Keratinocyte (primary cell): Measurements from ENCODE around the gene RIOK2. TPM values are rescaled to one million over a fixed set of nuclear protein-coding genes. Genes with fewer than 3 reads are reported as not detected.
"Not testable (repeated sequence)": the region's sequence is repeated elsewhere in the genome, so short reads cannot be mapped to it uniquely, and the experiment has no call there.

Experiments used
- DNase-seq: peaks from one replicate; pipeline ENCODE4 v3.0.0-alpha.2; 2011; ENCODE audit warnings: low read depth, missing footprints, low spot score
- FAIRE-seq: peaks from 2 replicates; lab custom pipeline; 2011; peaks lifted over from hg19 to GRCh38; lab: Jason Lieb, UNC
- H2AFZ ChIP-seq: 2 replicates; pipeline ENCODE4 v1.6.0; 2012; ENCODE audit warnings: low read length, control low read depth, inconsistent platforms; ENCODE audit not compliant: control insufficient read depth
- H3K27ac ChIP-seq: 2 replicates; pipeline ENCODE4 v1.5.1; 2011; ENCODE audit warnings: low read length; ENCODE audit not compliant: control insufficient read depth, insufficient read depth
- H3K27me3 ChIP-seq: 3 replicates; pipeline ENCODE4 v1.6.0; 2011; ENCODE audit warnings: low read length; ENCODE audit not compliant: control insufficient read depth, insufficient read depth; ENCODE audit errors: extremely low read depth
- H3K36me3 ChIP-seq, 2 experiments: 2 replicates in 1 of 2; 3 replicates in 1 of 2; pipeline ENCODE4 v1.5.1; 2011; ENCODE audit warnings: low read length in 2 of 2, mild to moderate bottlenecking in 1 of 2; ENCODE audit not compliant: control insufficient read depth in 2 of 2, insufficient read depth in 2 of 2; ENCODE audit errors: extremely low read depth in 1 of 2
- H3K4me1 ChIP-seq: 3 replicates; pipeline ENCODE4 v1.5.1; 2011; ENCODE audit warnings: low read length; ENCODE audit not compliant: control insufficient read depth, insufficient read depth; ENCODE audit errors: extremely low read depth
- H3K4me2 ChIP-seq: 3 replicates; pipeline ENCODE4 v1.6.0; 2011; ENCODE audit warnings: low read depth, low read length; ENCODE audit not compliant: control insufficient read depth, insufficient read depth; ENCODE audit errors: extremely low read depth
- H3K4me3 ChIP-seq, 3 experiments: fragments of 200-600 bp in 1 of 3; sonication (generic) in 1 of 3; 2 replicates in 2 of 3; 3 replicates in 1 of 3; pipeline ENCODE4 v1.5.1; 2011 to 2016; ENCODE audit warnings: low read length in 3 of 3, mild to moderate bottlenecking in 3 of 3, control low read depth in 2 of 3, inconsistent platforms in 1 of 3, low read depth in 1 of 3, mixed read lengths in 1 of 3, mixed run types in 1 of 3, moderate library complexity in 1 of 3; ENCODE audit not compliant: control insufficient read depth in 2 of 3, insufficient read depth in 2 of 3; ENCODE audit errors: extremely low read depth in 1 of 3
- H3K79me2 ChIP-seq: 2 replicates; pipeline ENCODE4 v1.6.0; 2012; ENCODE audit warnings: low read length; ENCODE audit not compliant: control insufficient read depth, insufficient read depth
- H3K9ac ChIP-seq: 3 replicates; pipeline ENCODE4 v1.6.0; 2011; ENCODE audit warnings: low read length; ENCODE audit not compliant: control insufficient read depth, insufficient read depth; ENCODE audit errors: extremely low read depth
- H3K9me1 ChIP-seq: 3 replicates; pipeline ENCODE4 v1.6.0; 2011; ENCODE audit warnings: low read length; ENCODE audit not compliant: control insufficient read depth, insufficient read depth; ENCODE audit errors: extremely low read depth
- H3K9me3 ChIP-seq: 2 replicates; pipeline ENCODE4 v1.5.1; 2012; ENCODE audit warnings: low read depth, low read length; ENCODE audit not compliant: control insufficient read depth
- H4K20me1 ChIP-seq: 3 replicates; pipeline ENCODE4 v1.6.0; 2011; ENCODE audit warnings: low read length; ENCODE audit not compliant: control insufficient read depth, insufficient read depth; ENCODE audit errors: extremely low read depth
- CTCF ChIP-seq, 3 experiments: IDR thresholded peaks in 1 of 3; conservative IDR thresholded peaks in 1 of 3; optimal IDR thresholded peaks in 1 of 3; 2 replicates in 2 of 3; 3 replicates in 1 of 3; pipeline versions ENCODE3 to v1.5.1; 2011; ENCODE audit warnings: low read length in 3 of 3, mild to moderate bottlenecking in 3 of 3, moderate library complexity in 2 of 3, control low read depth in 1 of 3, inconsistent platforms in 1 of 3; ENCODE audit not compliant: insufficient read depth in 2 of 3; ENCODE audit errors: extremely low read depth in 1 of 3
- EZH2 ChIP-seq: IDR thresholded peaks from one replicate; pipeline ENCODE4 v1.6.1; 2012; ENCODE audit warnings: inconsistent platforms, mild to moderate bottlenecking, low read length, moderate library complexity
- dilution Hi-C: fragments of 300-500 bp; cut with MboI; formaldehyde crosslinking; loops from one replicate; pipeline ENCODE4 v1.7.0; 2020; ENCODE audit warnings: low sequenced_read_pairs; ENCODE audit not compliant: extremely low pct_ligation_motif_present
- polyA plus RNA-seq, 5 experiments: library from polyadenylated mRNA; depleted of rRNA in 3 of 5; stranded (reverse) in 3 of 5; stranded (forward) in 1 of 5; unstranded in 1 of 5; fragments of >200 nt; gene quantifications; 1 replicate in 1 of 5; 2 replicates in 3 of 5; 3 replicates in 1 of 5; pipeline versions ENCODE4 v1.2.1 to v1.2.3, GENCODE V29; 2011 to 2012; ENCODE audit warnings: missing spikeins in 2 of 5, low read depth in 1 of 5, low replicate concordance in 1 of 5

Gene RIOK2
- polyA plus RNA-seq, 1 donor (not counting 4 experiments of a cell fraction or from before 2014, with no cell fraction given), result 34.5 TPM

GRCh38 chr5:97141031-97141430 lies 42.0 kb downstream of the RIOK2 start:
- no peak overlapping the region for H3K27ac ChIP-seq
- H3K4me1 ChIP-seq, result no peaks in the 10 kb centered on the region
- no peak overlapping the region for H3K4me2 ChIP-seq
- DNase-seq, result no peak
- FAIRE-seq, result no peak
- no peak overlapping the region for H3K4me3 ChIP-seq
- H3K9me3 ChIP-seq, result no peaks in the 10 kb centered on the region
- H3K79me2 ChIP-seq, result no peaks in the 10 kb centered on the region
- H3K27me3 ChIP-seq, result peaks cover 8% of the 10 kb centered on the region
- H3K36me3 ChIP-seq, result no peaks in the 10 kb centered on the region
- H2AFZ ChIP-seq, result no peak overlapping the region
- dilution Hi-C loops, result no loop called here
- H3K9ac ChIP-seq, result no peak overlapping the region
- H4K20me1 ChIP-seq, result no peaks in the 10 kb centered on the region
- TF ChIP-seq CTCF (optimal IDR thresholded peaks at IDR 0.05 in 1 of 3, IDR thresholded peaks at IDR 0.05 in 1 of 3, conservative IDR thresholded peaks at IDR 0.05 in 1 of 3; ENCODE audit: extremely low read depth in 1 of 3, insufficient read depth in 2 of 3, low read length in 3 of 3) (no peak), EZH2 (no peak)
- H3K9me1 ChIP-seq, result no peaks in the 10 kb centered on the region

- H3K27me3 ChIP-seq, H3K4me2 ChIP-seq, H3K9me1 ChIP-seq, FAIRE-seq, H3K79me2 ChIP-seq, H3K9ac ChIP-seq, dilution Hi-C loops, H2AFZ ChIP-seq, H3K4me1 ChIP-seq, H3K9me3 ChIP-seq, DNase-seq, H3K4me3 ChIP-seq, H3K36me3 ChIP-seq, H3K27ac ChIP-seq, H4K20me1 ChIP-seq: not testable (repeated sequence)
Observed at GRCh38 chr5:97140250-97140649, 42.8 kb downstream of the RIOK2 start.

- no peak overlapping the region for H3K4me2 ChIP-seq
- dilution Hi-C loops, result no loop called here
- no peaks in the 10 kb centered on the region for H3K4me1 ChIP-seq
- H4K20me1 ChIP-seq, result no peaks in the 10 kb centered on the region
- H3K9ac ChIP-seq, result no peak overlapping the region
- H2AFZ ChIP-seq, result no peak overlapping the region
- H3K27me3 ChIP-seq, result peaks cover 5% of the 10 kb centered on the region
- FAIRE-seq (no peak), DNase-seq (no peak)
- no peaks in the 10 kb centered on the region for H3K9me3 ChIP-seq
- H3K36me3 ChIP-seq, result no peaks in the 10 kb centered on the region
- H3K4me3 ChIP-seq, result no peak overlapping the region
- no peak overlapping the region for H3K27ac ChIP-seq
- H3K79me2 ChIP-seq, result no peaks in the 10 kb centered on the region
- no peak for TF ChIP-seq EZH2
- TF ChIP-seq CTCF (optimal IDR thresholded peaks at IDR 0.05 in 1 of 3, IDR thresholded peaks at IDR 0.05 in 1 of 3, conservative IDR thresholded peaks at IDR 0.05 in 1 of 3; ENCODE audit: extremely low read depth in 1 of 3, insufficient read depth in 2 of 3, low read length in 3 of 3), result no peak
- H3K9me1 ChIP-seq, result no peaks in the 10 kb centered on the region
Observed at GRCh38 chr5:97136475-97136874, 46.6 kb downstream of the RIOK2 start.
